Skeletal muscle tissue (tissue), 4 donors: ENCODE measurements around the gene HTRA1. TPM values are rescaled to one million over a fixed set of nuclear protein-coding genes. Genes with fewer than 3 reads are reported as not detected.

Experiments
- H3K27ac ChIP-seq: one replicate; pipeline ENCODE4 v1.7.0; 2013; ENCODE audit warnings: mild to moderate bottlenecking, low read depth, low read length, inconsistent platforms
- H3K27me3 ChIP-seq, 3 donors: one replicate each; pipeline ENCODE4 v1.7.0; 2013; ENCODE audit warnings: low read length in 3 of 3; ENCODE audit not compliant: control insufficient read depth in 3 of 3, insufficient read depth in 3 of 3
- H3K36me3 ChIP-seq, 3 donors: one replicate each; pipeline ENCODE4 v1.7.0; 2013; ENCODE audit warnings: low read length in 3 of 3; ENCODE audit not compliant: control insufficient read depth in 3 of 3, insufficient read depth in 3 of 3
- H3K4me1 ChIP-seq, 3 donors: one replicate each; pipeline ENCODE4 v1.7.0; 2013; ENCODE audit warnings: low read length in 3 of 3, mild to moderate bottlenecking in 3 of 3; ENCODE audit not compliant: control insufficient read depth in 3 of 3, insufficient read depth in 3 of 3
- H3K4me3 ChIP-seq, 3 donors: one replicate each; pipeline ENCODE4 v1.7.0; 2013; ENCODE audit warnings: low read length in 3 of 3
- H3K9ac ChIP-seq, 3 donors: one replicate each; pipeline ENCODE4 v1.7.0; 2013; ENCODE audit warnings: low read length in 3 of 3, mild to moderate bottlenecking in 3 of 3, moderate library complexity in 2 of 3, low read depth in 1 of 3
- H3K9me3 ChIP-seq, 3 donors: one replicate each; pipeline ENCODE4 v1.7.0; 2013; ENCODE audit warnings: low read length in 3 of 3; ENCODE audit not compliant: control insufficient read depth in 3 of 3
- total RNA-seq: library from RNA; depleted of rRNA; stranded (reverse); fragments of >200 nt; gene quantifications from one replicate; pipeline ENCODE4 v1.2.3, GENCODE V29; 2014
- donor health status: Osteomylitis.

The HTRA1 gene
- total RNA-seq, 1 donor from 2014 or later = 69.9 TPM

GRCh38 chr10:122508021-122508420 is 46.7 kb downstream of the HTRA1 start:
- H3K36me3 ChIP-seq = peaks cover 16 to 33% (median 23%) of the 10 kb centered on the region in 3 donors
- no peak overlapping the region for H3K27ac ChIP-seq

DNA sequence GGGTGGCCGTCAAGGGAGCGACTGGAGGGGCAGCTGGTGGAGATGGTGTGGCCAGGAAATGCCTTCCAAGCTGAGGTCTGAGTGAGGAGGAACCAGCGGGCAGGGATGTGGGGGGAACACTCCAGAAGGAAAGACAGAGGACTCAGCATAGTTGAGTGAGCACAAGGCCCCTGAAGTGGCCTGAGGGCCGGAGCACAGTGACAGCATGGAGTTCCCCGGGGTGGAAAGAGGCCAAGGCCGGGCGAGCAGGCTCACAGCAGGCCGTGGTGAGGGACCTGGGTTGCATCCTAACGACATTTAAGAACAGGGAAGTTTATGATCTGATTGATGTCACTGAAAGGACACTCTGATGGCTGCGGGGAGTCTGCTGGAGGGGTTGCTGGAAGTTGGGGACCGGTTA is 48.0 kb downstream of the HTRA1 start:
- Histone ChIP-seq H3K4me3 (no peak overlapping the region), H3K27me3 (no peaks in the 10 kb centered on the region), H3K9ac (no peak overlapping the region), H3K4me1 (peaks cover 8 to 12% (median 9%) of the 10 kb centered on the region in 3 donors), H3K9me3 (no peaks in the 10 kb centered on the region), H3K36me3 (peaks cover 16 to 38% (median 27%) of the 10 kb centered on the region in 3 donors), H3K27ac (no peak overlapping the region)

More at GRCh38 chr10:122508021-122508420, 46.7 kb downstream of the HTRA1 start:
- Histone ChIP-seq H3K4me1 (peaks cover 13% of the 10 kb centered on the region in 3 donors), H3K9me3 (no peaks in the 10 kb centered on the region), H3K9ac (no peak overlapping the region), H3K27me3 (no peaks in the 10 kb centered on the region), H3K4me3 (no peak overlapping the region)

DNA sequence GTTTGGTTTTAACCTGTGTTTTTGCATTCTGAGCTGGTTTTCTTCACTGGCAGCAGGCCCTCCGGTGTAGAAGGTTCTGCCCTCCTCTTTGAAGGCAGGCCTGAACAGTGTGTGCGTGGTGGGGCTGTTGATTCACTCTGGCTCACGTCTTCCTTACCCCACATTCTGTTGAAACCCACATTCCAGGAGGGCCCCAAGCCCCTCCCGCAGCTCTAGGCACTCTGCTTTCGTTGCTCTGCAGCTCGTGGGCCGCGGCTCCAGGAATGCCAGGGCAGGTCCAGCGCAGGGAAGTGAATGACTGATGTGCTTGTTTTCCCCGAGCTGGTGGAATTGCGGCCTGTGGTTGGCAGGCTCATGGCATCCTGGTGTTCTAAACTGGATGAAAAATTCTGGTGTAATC is 49.0 kb downstream of the HTRA1 start:
- Histone ChIP-seq H3K27ac (no peak overlapping the region), H3K9ac (no peak overlapping the region), H3K9me3 (no peaks in the 10 kb centered on the region), H3K4me3 (no peak overlapping the region), H3K4me1 (peaks cover 2 to 8% (median 7%) of the 10 kb centered on the region in 3 donors), H3K36me3 (peaks cover 16 to 38% (median 30%) of the 10 kb centered on the region in 3 donors), H3K27me3 (no peaks in the 10 kb centered on the region)

- Histone ChIP-seq H3K36me3 (peaks cover 18 to 39% (median 30%) of the 10 kb centered on the region in 3 donors), H3K4me3 (no peak overlapping the region), H3K9ac (no peak overlapping the region), H3K4me1 (peaks cover 2 to 8% (median 5%) of the 10 kb centered on the region in 3 donors), H3K27me3 (no peaks in the 10 kb centered on the region), H3K27ac (no peak overlapping the region), H3K9me3 (no peaks in the 10 kb centered on the region)
Measured at GRCh38 chr10:122510736-122511135, 49.4 kb downstream of the HTRA1 start.

DNA sequence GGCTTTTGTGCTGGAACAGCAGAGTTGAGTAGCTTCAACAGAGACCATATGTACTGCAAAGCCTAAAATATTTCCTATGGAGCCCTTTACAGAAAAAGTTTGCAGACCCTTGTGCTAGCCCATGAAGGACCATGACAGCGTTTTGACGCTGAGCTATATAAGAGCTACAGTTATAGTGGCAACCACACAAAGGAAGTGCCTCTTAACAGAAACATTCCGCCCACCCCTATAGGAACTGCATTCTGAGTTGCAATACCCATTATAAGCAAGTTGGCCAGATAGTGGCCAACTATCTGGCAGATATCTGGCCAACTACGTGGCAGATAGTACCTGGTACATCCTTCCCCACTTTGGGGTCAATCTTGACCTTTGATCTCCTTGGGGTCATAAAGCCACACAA is 51.7 kb downstream of the HTRA1 start:
- Histone ChIP-seq H3K9me3 (no peaks in the 10 kb centered on the region), H3K4me1 (peaks cover 2 to 8% (median 8%) of the 10 kb centered on the region in 3 donors), H3K27ac (no peak overlapping the region), H3K36me3 (peaks cover 14 to 36% (median 24%) of the 10 kb centered on the region in 3 donors), H3K27me3 (no peaks in the 10 kb centered on the region), H3K4me3 (no peak overlapping the region), H3K9ac (no peak overlapping the region)

GRCh38 chr10:122514045-122514840 is 52.9 kb downstream of the HTRA1 start:
- H3K4me1 ChIP-seq = peaks cover 2 to 8% (median 8%) of the 10 kb centered on the region in 3 donors
- no peak overlapping the region for H3K9ac ChIP-seq
- no peak overlapping the region for H3K4me3 ChIP-seq
- no peaks in the 10 kb centered on the region for H3K9me3 ChIP-seq
- no peaks in the 10 kb centered on the region for H3K27me3 ChIP-seq
- peak overlapping the region; percentile 47 for H3K27ac ChIP-seq
- peaks cover 11 to 25% (median 18%) of the 10 kb centered on the region in 3 donors for H3K36me3 ChIP-seq

DNA sequence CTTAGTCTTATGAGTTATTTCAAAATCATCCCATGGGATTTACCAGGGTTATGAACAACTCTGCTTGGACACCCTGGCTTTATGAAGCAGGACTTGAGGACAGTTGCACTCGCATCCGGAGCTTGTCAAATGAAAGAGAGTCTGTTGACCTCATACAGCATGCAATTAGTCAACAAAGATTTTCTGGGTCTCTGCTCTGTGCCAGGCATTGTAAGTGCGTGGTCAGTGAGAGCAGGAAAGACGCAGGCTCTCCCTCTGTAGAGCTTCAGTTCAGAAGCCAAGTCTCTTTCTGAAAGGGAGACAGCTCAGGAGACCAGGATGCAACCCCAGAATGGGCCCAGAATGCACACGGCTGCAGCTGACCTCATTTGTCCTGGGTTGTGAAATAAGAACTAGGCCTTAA is 53.7 kb downstream of the HTRA1 start:
- peaks cover 2 to 8% (median 8%) of the 10 kb centered on the region in 3 donors for H3K4me1 ChIP-seq
- H3K36me3 ChIP-seq = peaks cover 7 to 20% (median 14%) of the 10 kb centered on the region in 3 donors
- no peaks in the 10 kb centered on the region for H3K9me3 ChIP-seq
- H3K4me3 ChIP-seq = no peak overlapping the region
- H3K27ac ChIP-seq = peak overlapping the region; percentile 47
- peak overlapping the region in 1 of 3 donors; percentile 33 for H3K9ac ChIP-seq
- no peaks in the 10 kb centered on the region for H3K27me3 ChIP-seq

DNA sequence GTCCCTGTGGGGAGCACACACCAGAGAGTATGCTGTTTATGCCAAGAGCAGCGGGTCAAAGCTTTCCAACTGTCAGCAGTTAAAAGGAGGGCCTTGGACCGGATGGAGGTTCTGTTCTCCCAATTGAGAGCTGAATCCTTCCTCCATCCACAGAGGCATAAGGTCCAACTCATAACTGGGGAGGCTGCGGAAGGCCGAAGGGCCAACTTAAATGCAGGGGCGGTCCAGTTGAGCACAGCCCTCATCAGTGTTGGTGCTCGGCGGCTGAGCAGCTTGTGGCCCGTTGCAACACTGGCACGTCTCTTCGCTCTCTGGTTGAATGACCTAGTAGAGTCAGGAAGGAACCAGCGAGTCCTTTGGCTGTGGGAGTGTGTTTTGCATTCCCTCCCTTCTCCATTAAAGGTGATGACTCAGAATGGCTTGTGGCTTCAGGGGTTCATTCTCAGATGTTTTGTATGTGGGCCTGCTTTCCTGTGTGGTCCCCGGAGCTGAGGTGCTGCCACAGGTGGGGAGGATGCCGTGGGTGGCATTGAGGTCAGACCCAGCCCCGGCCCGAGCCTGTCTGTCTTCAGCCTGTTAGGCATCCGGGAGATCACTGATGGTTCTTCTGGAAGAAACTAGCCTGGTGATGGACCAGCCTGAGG is 54.4 kb downstream of the HTRA1 start:
- peak overlapping the region in 1 of 3 donors; percentile 33 for H3K9ac ChIP-seq
- no peaks in the 10 kb centered on the region for H3K27me3 ChIP-seq
- H3K4me1 ChIP-seq = peaks cover 2 to 8% (median 8%) of the 10 kb centered on the region in 3 donors
- no peaks in the 10 kb centered on the region for H3K9me3 ChIP-seq
- peaks cover 3 to 13% (median 11%) of the 10 kb centered on the region in 3 donors for H3K36me3 ChIP-seq
- peak overlapping the region; percentile 47 for H3K27ac ChIP-seq
- no peak overlapping the region for H3K4me3 ChIP-seq

DNA sequence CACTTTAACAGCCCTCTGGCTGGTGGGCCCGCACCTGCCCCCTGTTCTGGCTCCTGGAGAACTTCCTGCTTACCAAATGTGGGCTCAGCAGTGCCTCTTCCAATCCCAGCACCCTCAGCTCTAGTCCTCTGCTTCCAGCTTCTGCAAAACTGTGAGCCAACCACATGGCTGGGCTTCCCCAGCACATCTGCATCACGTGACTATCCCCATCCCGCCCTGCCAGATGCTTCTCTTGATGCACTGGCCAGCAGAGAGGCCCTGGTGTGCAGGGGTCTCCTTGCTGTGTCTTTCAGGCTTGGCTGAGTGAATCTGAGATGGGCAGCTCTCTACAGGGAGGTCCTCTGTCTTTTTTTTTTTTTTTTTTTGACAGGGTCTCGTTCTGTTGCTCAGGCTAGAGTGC is 55.4 kb downstream of the HTRA1 start:
- H3K4me3 ChIP-seq = no peak overlapping the region
- H3K36me3 ChIP-seq = peaks cover 3 to 9% (median 7%) of the 10 kb centered on the region in 3 donors
- H3K9me3 ChIP-seq = no peaks in the 10 kb centered on the region
- peaks cover 2 to 8% (median 8%) of the 10 kb centered on the region in 3 donors for H3K4me1 ChIP-seq
- H3K9ac ChIP-seq = no peak overlapping the region
- H3K27ac ChIP-seq = no peak overlapping the region
- H3K27me3 ChIP-seq = no peaks in the 10 kb centered on the region

DNA sequence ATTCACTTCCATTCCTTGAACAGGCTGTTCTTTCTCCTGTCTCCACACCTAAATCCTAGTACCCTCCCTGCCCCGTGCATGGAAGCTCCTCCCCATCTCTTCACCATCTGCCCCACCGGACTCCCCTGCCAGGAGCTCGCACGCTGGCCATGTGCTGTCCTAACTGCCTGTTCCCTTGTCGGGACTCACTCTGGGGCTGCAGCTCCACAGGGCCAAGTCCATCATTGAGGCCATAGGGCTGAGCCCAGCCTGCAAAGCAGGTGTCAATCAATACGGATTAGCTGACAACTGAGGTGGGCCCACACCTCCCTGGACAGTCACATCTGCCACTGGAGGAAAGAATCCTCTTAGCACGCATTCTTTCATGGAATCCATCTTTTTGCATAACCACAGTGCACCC is 57.8 kb downstream of the HTRA1 start:
- peaks cover 3 to 5% (median 5%) of the 10 kb centered on the region in 3 donors for H3K36me3 ChIP-seq
- H3K4me3 ChIP-seq = no peak overlapping the region
- peaks cover 0 to 3% (median 0%) of the 10 kb centered on the region in 3 donors for H3K27me3 ChIP-seq
- H3K4me1 ChIP-seq = peaks cover 2 to 8% (median 6%) of the 10 kb centered on the region in 3 donors
- H3K9ac ChIP-seq = no peak overlapping the region
- H3K27ac ChIP-seq = no peak overlapping the region
- H3K9me3 ChIP-seq = no peaks in the 10 kb centered on the region
